Fibroblast of skin of back (primary cell): Measurements from ENCODE around the gene DPP7.

Experiments
- DNase-seq: peaks from one replicate; pipeline ENCODE4 v3.0.0-alpha.2; 2013

Gene DPP7

DNA sequence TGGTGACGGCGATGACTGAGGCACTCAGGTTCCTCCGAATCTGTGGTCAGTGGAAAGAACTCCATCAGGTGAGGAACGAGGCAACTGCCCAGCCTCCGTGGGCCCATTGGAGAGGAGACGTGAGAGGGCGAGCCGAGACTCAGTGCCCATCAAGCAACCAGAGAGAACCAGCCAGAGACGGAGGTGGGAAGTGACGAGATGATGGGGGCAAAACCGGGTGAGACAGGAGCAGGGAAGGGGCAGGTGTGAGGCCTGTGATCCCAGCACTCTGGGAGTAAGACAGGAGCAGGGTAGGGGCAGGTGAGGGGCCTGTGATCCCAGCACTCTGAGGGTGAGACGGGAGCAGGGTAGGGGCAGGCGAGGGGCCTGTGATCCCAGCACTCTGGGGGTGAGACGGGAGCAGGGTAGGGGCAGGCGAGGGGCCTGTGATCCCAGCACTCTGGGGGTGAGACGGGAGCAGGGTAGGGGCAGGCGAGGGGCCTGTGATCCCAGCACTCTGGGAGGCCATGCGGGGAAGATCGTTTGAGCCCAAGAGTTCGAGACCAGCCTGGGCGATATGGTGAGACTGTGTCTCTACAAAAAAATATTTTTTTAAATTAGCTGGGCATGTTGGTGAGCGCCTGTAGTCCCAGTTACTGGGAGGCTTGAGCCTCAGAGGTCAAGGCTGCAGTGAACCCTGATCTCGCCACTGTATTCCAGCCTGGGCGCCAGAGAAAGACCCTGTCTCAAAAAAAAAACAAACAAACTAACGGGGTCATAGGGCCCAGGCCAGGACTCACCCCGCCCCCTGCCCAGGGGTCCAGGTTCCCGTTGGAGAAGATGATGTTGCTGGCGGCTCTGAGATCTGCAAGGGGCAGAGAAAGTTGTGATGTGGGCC lies 3.4 kb downstream of the DPP7 start:
- no peak for DNase-seq

DNA sequence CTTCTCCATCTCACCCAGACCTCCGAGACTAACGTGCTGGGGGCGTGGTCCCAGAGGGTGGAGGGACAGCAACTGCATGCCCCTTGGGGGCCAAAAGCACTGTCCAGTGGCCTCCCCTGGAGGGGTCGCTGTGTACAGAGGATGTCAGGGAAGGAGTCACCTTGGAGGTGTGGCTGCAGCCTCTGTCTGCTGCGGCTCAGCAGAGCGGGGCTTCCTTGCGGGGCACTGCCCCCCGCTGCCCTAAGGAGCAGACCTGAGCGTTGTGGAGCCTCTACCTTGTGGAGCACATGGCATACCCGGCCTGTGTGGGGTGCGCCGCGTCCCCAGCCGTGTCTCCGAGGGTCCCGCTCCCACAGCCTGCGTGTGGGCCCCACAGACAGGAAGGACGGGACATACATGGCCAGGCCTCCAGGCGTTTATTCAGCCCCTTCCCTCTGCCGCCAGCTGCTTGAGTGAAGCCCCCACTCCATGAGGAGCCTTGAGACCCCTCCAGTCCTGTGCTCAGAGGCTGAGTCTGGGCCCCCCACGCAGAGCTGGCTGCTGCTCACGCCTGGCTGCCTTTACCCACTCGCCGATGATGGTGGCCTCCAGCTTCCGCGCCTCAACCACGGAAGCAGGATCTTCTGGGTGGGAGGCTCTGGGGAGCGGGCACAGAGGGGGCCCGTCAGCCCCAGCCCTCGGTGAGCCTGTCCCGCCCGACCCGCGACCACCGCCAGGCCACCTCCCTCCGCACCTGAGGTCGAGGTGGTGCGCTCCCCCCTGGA lies 4.2 kb downstream of the DPP7 start:
- DNase-seq: no peak

DNA sequence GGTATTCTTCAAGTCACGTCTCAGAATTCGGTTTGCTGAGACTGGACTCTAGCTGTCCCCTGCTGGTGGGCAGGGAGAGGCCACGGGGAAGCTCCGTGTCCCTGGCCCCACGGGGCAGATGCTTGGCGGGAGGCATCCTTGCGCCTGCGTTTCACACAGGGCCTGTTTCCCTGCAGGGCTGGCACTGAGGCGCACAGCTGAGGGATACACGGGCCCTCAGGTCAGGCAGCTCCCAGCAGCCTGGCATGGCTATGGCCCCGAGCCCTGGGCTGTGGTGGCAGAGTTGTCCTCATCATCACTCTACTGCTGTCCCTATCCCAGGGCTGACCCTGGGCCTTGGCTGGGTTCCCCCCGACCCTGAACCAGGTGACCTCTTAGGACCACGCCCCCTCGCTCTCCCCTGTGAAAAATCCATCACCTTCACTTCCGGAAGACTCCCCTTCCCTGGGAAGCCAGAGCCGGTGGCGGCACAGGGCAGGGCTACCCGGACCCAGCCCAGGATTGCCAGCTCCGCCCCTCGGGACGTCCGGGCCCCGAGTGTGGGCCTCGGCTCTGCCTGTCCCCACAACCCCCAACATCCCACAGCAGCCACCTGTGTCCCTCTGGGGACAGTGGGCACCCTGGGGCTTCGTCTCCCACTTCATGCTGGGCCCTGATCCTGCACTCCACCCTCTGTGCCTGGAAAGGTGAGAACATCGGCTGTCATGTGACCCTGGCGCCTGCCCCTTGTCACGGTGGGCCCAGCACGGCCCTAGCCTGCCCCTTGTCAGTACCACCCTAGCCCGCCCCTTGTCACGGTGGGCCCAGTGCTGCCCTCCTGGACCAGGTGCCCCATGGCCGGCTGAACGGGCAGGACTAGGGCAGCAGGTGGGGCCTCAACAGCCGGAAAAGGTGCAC lies 5.0 kb downstream of the DPP7 start:
- no peak for DNase-seq

GRCh38 chr9:137108608-137109249 lies 5.8 kb downstream of the DPP7 start:
- no peak for DNase-seq

GRCh38 chr9:137107982-137108381 lies 6.6 kb downstream of the DPP7 start:
- no peak for DNase-seq

- DNase-seq: no peak
These were observed 7.1 kb downstream of the DPP7 start for GRCh38 chr9:137107312-137107921.

GRCh38 chr9:137106662-137107250 lies 7.8 kb downstream of the DPP7 start:
- no peak for DNase-seq

DNA sequence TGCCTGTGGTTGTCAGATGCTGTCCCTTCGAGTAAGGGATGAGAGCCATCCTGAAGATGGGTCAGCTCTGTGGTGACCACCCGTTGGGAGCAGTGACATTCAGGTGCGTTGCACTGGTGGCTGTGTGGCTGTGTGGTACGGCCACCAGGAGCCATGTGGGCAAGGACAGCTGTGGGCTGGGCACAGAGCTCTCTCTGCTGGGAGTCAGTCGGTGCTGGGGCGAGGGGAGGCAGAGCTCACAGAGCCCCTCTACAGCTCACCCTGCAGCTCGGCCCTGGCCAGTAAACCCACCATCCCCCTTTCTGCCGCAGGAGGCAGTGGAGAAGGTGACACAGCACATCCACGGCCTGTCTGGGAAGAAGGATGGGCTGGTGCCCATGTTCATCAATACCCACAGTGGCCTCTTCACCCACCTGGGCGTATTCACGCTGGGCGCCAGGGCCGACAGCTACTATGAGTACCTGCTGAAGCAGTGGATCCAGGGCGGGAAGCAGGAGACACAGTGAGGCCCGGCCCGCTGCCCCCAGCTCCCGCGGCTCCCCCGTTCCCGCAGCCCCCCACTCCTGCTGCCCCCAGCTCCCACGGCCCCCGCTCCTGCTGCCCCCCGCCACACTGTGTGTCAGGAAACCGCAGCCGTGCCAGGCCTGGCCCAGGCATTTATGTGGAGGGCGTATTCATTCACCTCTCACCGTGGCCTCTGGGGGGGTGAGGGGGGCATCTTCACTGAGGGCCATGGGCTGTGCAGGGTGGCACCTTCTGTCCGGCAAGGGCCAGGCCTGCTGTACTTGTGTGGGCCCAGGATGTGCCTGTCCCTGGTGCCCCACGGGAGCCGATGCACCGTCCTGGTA lies 8.5 kb downstream of the DPP7 start:
- no peak for DNase-seq

- no peak for DNase-seq
These were observed 11.1 kb downstream of the DPP7 start for GRCh38 chr9:137103206-137103999.

DNA sequence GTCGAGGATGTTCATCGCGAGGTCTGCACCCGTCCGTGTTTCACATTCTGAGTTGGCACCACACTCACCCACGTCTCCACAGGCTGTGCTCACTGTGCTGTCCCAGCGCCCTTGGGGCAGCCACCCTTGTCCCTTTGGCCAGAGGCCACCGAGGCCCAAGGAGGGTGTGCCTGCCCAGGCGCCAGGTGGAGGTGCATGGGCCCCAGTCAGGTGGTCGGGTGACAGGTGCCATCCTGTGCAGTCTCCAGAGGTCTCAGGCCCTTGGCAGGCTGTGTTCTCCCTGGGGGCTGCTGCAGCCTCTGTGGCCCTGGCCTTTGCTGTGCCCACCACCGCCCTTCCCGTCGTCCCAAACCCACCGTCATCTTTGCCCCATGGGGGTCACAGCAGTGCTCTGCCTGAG lies 15.3 kb downstream of the DPP7 start:
- no peak for DNase-seq

GRCh38 chr9:137097761-137098462 lies 16.6 kb downstream of the DPP7 start:
- DNase-seq: no peak

GRCh38 chr9:137096785-137097546 lies 17.6 kb downstream of the DPP7 start:
- DNase-seq: no peak

DNA sequence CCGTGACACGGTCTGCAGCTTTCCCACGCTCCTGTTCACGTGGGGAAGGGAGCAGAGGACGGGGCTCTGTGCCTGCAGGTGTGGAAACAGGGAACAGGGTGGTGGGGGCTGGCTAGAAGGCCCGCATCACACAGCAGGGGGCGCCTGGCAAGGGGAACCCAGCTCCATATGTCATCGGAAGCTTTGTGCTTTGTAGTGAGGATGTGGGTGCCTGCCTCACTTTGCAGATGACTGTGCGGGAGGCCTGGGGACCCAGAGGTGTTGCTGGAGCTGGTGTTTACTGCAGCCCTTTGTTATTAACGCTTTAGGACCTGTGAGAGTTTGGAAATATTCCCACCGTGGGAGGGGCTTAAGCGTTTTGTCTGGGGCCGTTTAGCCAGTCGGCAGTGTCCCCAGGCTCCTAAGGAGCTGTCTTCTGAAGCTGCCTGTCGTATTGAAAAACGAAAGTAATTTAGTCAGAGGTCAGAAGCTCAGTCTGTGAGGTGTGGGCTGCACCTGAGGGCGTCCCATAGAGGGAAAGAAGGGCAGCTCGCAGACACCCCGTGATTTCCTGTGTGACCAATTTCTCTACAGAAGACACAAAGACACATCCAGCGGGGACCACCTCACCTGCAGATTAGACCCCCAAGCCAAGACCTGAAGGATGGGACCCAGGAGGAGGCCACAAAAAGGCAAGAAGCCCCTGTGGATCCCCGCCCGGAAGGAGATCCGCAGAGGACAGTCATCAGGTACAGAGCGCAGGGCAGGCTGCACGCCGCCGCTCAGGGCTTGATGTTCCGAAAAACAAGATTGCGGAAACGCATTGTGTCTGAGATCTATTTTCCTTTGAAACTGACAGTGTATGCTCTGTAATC lies 18.6 kb downstream of the DPP7 start:
- DNase-seq: no peak

GRCh38 chr9:137089232-137089947 lies 25.1 kb downstream of the DPP7 start:
- no peak for DNase-seq

DNA sequence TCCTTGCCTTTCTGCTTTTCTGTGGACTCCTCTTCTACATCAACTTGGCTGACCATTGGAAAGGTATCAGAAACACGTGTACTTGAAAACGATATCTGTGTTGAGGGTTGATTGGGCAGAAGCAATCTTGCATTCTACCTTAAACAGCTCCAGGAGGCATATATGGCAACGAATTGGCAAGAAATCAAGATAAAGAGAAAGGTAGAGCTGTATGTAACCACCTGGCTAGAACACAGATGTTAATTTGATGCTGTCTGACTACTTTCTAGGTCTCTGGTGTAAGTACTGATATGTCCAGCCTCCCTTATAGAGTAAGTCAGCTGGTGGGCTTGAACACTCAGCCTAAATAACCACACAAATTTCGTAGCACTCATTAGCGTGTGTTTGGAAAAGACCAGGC lies 26.4 kb downstream of the DPP7 start:
- DNase-seq: no peak

DNA sequence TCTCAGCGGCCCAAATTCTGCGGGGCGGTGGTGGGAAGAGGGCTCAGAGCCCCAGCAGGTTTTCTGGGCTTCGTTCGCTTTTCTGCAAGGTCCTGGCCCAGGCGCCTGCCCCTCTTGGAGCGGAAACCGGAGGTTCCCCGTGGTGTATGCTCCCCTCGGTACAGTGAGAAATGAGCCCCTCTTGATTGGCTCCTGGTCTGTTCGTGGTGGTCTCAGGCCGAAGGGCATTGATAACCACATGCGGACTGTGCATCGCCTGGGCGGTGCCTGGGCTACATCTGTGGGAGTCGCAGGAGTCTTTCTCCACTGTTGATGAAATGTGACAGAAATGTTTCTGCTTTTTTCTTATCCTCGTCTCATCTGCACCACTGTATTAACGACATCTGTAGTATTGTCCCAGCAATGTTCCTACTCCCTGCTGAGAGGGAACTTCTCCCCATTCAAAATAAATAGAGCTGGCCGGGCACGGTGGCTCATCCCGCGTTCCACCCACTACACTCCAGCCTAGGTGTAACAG lies 27.1 kb downstream of the DPP7 start:
- no peak for DNase-seq
